Smooth muscle cell of the pulmonary artery (primary cell): ENCODE results near the gene RNPS1. TPM values are rescaled to one million over a fixed set of nuclear protein-coding genes. Genes with fewer than 3 reads are reported as not detected.

Experiments used
- total RNA-seq: library from RNA; depleted of rRNA; stranded (reverse); fragments of >200 nt; gene quantifications from 2 replicates; pipeline ENCODE4 v1.2.3, GENCODE V29; 2014

RNPS1 gene
- total RNA-seq = 45.6 and 57.1 TPM in 2 replicates

GRCh38 chr16:2267913-2268666, at the start of gene RNPS1:
RNPS1 (minus strand) TSS chr16:2268126; CDS start chr16:2264643, 3,483 bp downstream.

GRCh38 chr16:2251296-2252111, 16.4 kb downstream of the RNPS1 start, which contains the start of gene ECI1:
ECI1 (minus strand) TSS chr16:2251587; CDS start chr16:2251566, 21 bp downstream.

GRCh38 chr16:2236337-2237101, 31.4 kb downstream of the RNPS1 start, which contains the start of gene DNASE1L2:
DNASE1L2 (plus strand) TSS chr16:2236444; CDS start chr16:2236817, 373 bp downstream.

GRCh38 chr16:2223221-2223941, 44.5 kb downstream of the RNPS1 start, which contains the start of gene E4F1:
E4F1 (plus strand) TSS chr16:2223591; CDS start chr16:2223614, 23 bp downstream.

GRCh38 chr16:2214719-2214968, 53.3 kb downstream of the RNPS1 start, which contains the start of gene PGP:
PGP (minus strand) TSS chr16:2214840; CDS start chr16:2214777, 63 bp downstream.

GRCh38 chr16:2210386-2211365, 57.2 kb downstream of the RNPS1 start, which contains the start of gene BRICD5:
BRICD5 (minus strand) TSS chr16:2210863; CDS start chr16:2210833, 30 bp downstream.

GRCh38 chr16:2205104-2205966, 62.6 kb downstream of the RNPS1 start, which contains the start of gene MLST8:
MLST8 (plus strand) TSS chr16:2205454; CDS start chr16:2206086, 632 bp downstream.

Other genes with a start within 250 kb of the RNPS1 start
- 0.85 and 1.0 TPM in 2 replicates for gene NPW, start 248.3 kb downstream of the RNPS1 start, total RNA-seq
- 66.8 and 76.2 TPM in 2 replicates for gene NHERF2, start 241.2 kb downstream of the RNPS1 start, total RNA-seq
- 19.2 and 22.6 TPM in 2 replicates for gene NTHL1, start 220.3 kb downstream of the RNPS1 start, total RNA-seq
- 57.9 and 73.0 TPM in 2 replicates for gene TSC2, start 220.1 kb downstream of the RNPS1 start, total RNA-seq
- gene PKD1, start 132.2 kb downstream of the RNPS1 start, total RNA-seq = 276 and 395 TPM in 2 replicates
- gene RAB26, start 119.5 kb downstream of the RNPS1 start, total RNA-seq = 1.2 and 3.1 TPM in 2 replicates
- gene TRAF7, start 112.3 kb downstream of the RNPS1 start, total RNA-seq = 70.4 and 97.4 TPM in 2 replicates
- gene CASKIN1, start 71.5 kb downstream of the RNPS1 start, total RNA-seq = 0.20 and 1.7 TPM in 2 replicates
- 24.3 and 28.1 TPM in 2 replicates for gene MLST8, start 62.7 kb downstream of the RNPS1 start, total RNA-seq
- gene BRICD5, start 57.3 kb downstream of the RNPS1 start, total RNA-seq = 1.2 and 2.2 TPM in 2 replicates
- gene PGP, start 53.3 kb downstream of the RNPS1 start, total RNA-seq = 6.1 and 11.0 TPM in 2 replicates
- gene E4F1, start 44.5 kb downstream of the RNPS1 start, total RNA-seq = 24.2 and 32.3 TPM in 2 replicates
- 0.65 and 0.92 TPM in 2 replicates for gene DNASE1L2, start 31.7 kb downstream of the RNPS1 start, total RNA-seq
- 17.9 and 23.9 TPM in 2 replicates for gene ECI1, start 16.5 kb downstream of the RNPS1 start, total RNA-seq
- 13.0 and 16.0 TPM in 2 replicates for gene ABCA3, start 72.6 kb upstream of the RNPS1 start, total RNA-seq
- gene CCNF, start 161.3 kb upstream of the RNPS1 start, total RNA-seq = 5.0 and 7.8 TPM in 2 replicates
- gene TEDC2, start 192.0 kb upstream of the RNPS1 start, total RNA-seq = 2.4 and 2.8 TPM in 2 replicates
- gene NTN3, start 203.2 kb upstream of the RNPS1 start, total RNA-seq = 0.85 and 1.3 TPM in 2 replicates
- 20.7 and 28.8 TPM in 2 replicates for gene TBC1D24, start 207.0 kb upstream of the RNPS1 start, total RNA-seq
- 19.5 and 34.5 TPM in 2 replicates for gene ATP6V0C, start 245.8 kb upstream of the RNPS1 start, total RNA-seq